GM13976 (cell line): ENCODE data around the gene JAK3.
"Not testable (repeated sequence)": the region's sequence is repeated elsewhere in the genome, so short reads cannot be mapped to it uniquely, and the experiment has no call there.

Experiments
- DNase-seq: peaks from one replicate; pipeline ENCODE4 v3.0.0; 2012; ENCODE audit warnings: low spot score
- CTCF ChIP-seq: IDR thresholded peaks from 2 replicates; pipeline ENCODE4 v1.5.1; 2012; ENCODE audit warnings: borderline replicate concordance, mild to moderate bottlenecking; ENCODE audit not compliant: insufficient read depth; ENCODE audit errors: extremely low read depth, missing control alignments, control extremely low read depth
- in situ Hi-C: fragments of 300-500 bp; cut with MboI; formaldehyde crosslinking; loops from one replicate; pipeline ENCODE4 v1.12.0; 2022; ENCODE audit warnings: low sequenced_read_pairs, mixed read lengths, inconsistent platforms; ENCODE audit not compliant: unreplicated experiment

Gene JAK3

GRCh38 chr19:17806945-17807344, 40.8 kb downstream of the JAK3 start:
- TF ChIP-seq CTCF: no peak
- DNase-seq: no peak
- in situ Hi-C loops: no loop called here

GRCh38 chr19:17805427-17805826, 42.4 kb downstream of the JAK3 start:
- no peak for TF ChIP-seq CTCF
- in situ Hi-C loops: no loop called here
- no peak for DNase-seq

GRCh38 chr19:17803264-17803896, 44.4 kb downstream of the JAK3 start:
- in situ Hi-C loops: no loop called here
- no peak for DNase-seq
- no peak for TF ChIP-seq CTCF

GRCh38 chr19:17802137-17802858, 45.5 kb downstream of the JAK3 start:
- TF ChIP-seq CTCF: no peak
- DNase-seq: no peak
- in situ Hi-C loops: no loop called here

- DNase-seq, in situ Hi-C loops: not testable (repeated sequence)
Observed at GRCh38 chr19:17798599-17798998, 49.2 kb downstream of the JAK3 start.

GRCh38 chr19:17797424-17798201, 50.2 kb downstream of the JAK3 start:
- no peak for DNase-seq
- in situ Hi-C loops: no loop called here
- no peak for TF ChIP-seq CTCF
